ENCODE results near the gene PHKA2.

Gene PHKA2

GRCh38 chrX:18924507-18925088 lies 59.3 kb downstream of the PHKA2 start:
- DNase-seq = no peak

DNA sequence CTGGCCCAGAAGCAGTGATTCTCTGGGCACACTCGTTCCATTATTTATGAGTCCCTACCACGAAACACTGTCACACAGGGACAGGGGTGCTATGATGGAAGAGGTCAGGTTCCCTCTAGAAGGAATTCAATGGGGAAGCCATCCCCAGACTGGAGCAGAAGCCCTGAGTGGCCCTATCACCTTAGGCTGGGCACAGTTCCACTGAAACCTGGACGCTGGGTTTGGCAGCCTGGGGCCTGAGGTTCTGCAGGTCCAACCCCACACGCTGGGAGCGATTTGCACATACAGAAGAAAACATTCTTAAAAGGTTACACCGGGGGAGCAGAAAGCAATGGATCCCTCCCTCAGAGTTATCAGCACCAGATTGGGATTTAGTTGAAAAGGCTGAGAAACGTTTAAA lies 63.3 kb downstream of the PHKA2 start:
- DNase-seq = no peak

DNA sequence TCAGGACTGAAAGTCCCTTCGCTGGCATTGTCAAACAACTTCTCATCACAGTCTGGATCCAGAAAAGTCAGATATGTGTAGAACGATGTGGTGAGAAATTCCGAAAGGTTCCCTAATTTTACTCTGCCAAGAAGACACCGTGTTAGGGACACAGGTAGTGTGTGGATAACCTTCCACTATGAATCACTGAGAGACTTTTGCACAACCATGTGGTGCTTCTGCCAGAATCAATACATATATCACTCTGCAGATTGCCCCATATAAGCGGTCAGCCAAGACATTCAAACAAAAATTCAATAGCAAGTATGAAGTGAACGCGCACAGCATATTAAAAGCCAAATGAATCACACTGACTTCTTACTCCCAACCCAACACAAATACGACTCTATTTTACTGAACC lies 63.8 kb downstream of the PHKA2 start:
- DNase-seq = no peak

DNA sequence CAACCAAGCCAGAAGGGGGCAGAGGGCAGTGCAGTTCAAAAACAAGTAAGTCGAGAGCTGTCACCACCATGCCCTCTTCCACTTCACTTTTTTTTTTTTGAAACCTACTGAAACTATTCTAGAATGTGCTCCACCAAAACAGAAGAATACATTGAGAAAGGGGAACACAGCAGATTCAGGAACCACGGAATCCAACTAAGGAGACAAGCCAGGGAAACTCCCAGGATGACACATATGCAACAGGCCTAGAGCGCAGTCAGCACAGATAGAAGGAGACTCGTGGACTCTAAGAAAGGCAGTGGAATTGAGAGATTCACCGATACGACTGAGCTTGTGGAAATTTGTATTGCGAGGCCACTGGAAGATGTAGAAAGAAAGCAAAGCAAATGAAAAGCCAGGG lies 66.1 kb downstream of the PHKA2 start:
- DNase-seq = peak; percentile 66 to 72

GRCh38 chrX:18906286-18906685 lies 77.6 kb downstream of the PHKA2 start:
- no peak for DNase-seq

- DNase-seq = no peak
Measured at GRCh38 chrX:18900401-18900976, 83.4 kb downstream of the PHKA2 start.

- DNase-seq = no peak
Measured at GRCh38 chrX:18899796-18900380, 84.0 kb downstream of the PHKA2 start.

DNA sequence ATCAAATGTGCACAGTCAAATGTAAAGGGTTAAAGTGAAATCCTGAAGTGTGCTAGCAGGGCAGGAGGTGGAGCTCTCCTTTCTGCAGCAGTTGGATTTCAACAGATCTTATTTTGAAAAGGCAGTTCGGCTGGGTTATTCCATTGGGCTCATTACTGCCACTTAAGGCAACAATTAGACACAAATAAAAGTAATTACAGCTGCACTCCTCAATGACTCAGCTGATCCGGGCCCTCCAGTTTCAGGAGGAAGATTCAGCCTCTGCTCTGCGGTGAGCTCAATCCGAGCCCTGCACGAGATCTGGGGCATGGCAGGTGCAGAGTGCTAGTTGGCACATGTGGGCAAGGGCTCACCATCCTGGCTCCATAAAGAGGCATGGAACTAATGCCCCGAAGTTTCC lies 85.4 kb downstream of the PHKA2 start:
- DNase-seq = no peak

GRCh38 chrX:18898091-18898490 lies 85.8 kb downstream of the PHKA2 start:
- no peak for DNase-seq

- no peak for DNase-seq
Measured at GRCh38 chrX:18897611-18898010, 86.3 kb downstream of the PHKA2 start.

DNA sequence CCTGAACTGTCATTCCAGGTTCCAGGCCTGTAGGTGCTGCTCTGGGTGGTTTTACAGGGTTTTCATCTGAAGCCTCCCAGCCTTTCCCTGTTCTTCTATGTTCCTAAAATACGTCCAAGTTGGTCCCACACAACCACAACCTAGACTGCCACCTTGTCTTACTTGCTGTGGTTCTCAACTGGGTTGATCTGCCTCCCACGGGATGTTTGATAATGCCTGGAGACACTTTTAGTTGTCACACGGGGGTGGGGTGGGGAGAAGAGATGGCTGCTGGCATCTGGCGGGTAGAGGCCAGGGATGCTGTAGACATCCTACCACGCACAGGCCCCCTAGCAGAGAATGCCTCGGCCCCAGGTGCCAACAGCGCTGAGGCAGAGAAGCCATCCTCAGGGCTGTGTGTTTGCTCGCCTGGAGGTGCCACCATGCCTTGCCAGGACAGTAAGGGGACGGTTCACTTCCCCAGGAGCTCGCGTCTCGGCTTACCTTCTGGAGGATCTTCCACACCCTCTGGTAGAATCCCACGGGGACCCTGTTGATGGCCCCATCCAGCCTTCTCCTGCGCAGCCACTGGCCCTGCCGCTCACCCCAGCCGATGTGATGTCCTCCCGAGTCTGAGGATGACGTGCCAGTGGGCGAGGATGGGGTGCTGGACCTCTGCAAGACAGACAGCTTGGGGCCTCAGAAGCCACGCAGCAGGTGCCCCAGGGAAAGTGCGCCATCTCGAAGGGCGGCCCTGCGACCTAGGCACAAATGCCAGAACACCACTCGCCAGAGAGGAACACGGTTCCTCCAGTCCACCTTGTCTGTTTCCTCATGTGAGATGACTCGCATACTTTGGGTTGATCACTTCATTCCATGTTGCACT lies 87.0 kb downstream of the PHKA2 start:
- no peak for DNase-seq

- no peak for DNase-seq
Measured at GRCh38 chrX:18895189-18895951, 88.5 kb downstream of the PHKA2 start.

DNA sequence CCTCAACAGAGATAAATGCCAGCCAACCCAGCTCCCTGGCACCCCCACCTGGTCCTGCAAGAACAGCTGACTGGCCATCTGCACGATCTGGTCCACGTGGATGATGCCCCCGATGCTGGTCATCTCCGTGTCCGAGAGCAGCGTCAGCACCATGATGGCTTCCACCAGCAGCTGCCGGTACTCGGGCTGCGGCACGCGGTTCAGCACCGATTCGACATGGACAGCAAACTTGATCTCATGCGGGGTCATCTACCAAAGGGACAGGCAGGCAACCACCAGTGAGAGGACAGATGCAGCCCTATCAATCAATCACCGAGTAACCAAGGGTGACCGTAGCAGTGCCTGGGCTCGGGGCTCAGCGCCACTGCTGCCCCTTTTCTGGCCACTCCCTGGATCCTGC lies 89.8 kb downstream of the PHKA2 start:
- DNase-seq = no peak

GRCh38 chrX:18893536-18893935 lies 90.4 kb downstream of the PHKA2 start:
- DNase-seq = no peak

GRCh38 chrX:18892899-18893298 lies 91.0 kb downstream of the PHKA2 start:
- no peak for DNase-seq

DNA sequence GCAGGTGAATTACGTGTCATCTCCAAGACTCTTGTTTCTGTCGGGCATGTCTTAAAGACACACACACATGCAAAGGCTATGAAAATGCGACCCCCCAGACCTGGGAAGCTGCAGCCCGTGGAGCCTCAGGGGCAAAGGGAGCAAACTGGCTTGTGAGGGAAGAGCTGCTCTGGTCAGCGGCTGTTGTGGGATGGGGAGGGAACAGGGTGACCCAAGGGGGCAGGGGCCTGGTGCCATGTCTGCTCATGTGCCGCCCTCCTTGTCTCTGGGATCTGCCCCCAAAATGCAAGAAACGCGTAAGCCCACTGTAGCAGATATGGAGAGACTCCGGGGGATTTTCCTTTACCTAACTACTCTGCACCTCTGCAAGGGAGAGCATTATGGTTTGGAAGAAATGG lies 92.4 kb downstream of the PHKA2 start:
- DNase-seq = no peak

DNA sequence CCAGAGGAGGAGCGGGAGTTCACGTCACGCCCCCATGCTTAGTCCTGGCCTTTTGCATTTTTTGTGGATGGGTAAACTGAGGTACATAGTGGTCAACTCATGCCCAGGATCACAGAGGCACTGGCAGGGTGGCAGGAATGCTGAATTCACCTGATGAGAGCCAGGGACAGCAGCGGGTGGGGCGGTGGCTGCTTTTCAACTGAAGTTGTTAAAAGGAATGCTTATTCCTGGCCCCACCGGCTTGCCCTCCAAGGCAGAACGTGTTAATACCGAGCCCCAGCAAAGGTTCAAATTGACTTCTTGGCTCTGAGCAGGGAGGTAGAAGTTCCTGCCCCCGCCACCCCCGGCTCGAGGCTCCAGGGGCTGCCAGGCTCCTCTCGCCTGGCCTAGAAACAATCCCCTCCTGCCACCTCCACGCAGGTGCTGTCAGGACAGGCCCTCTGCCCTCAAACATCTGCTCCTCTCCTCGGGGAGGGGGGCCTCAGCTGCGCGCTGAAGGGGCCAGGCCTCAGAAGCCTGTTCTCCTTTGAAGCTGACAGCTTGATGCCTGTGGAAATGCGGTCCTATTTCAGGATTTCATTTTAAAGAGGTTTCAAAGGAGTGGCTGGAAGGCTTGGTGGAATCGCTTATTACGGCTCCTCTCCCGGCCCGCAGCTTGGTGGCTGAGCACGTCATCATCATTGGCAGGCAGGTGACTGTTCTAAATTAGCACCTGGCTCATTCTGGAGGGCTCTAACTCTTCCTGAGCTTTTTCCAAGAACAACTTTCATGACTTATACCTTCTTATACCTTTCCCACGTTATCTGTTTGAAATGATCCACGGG lies 93.0 kb downstream of the PHKA2 start:
- no peak for DNase-seq

- DNase-seq = no peak
Measured at GRCh38 chrX:18890049-18890381, 93.9 kb downstream of the PHKA2 start.

DNA sequence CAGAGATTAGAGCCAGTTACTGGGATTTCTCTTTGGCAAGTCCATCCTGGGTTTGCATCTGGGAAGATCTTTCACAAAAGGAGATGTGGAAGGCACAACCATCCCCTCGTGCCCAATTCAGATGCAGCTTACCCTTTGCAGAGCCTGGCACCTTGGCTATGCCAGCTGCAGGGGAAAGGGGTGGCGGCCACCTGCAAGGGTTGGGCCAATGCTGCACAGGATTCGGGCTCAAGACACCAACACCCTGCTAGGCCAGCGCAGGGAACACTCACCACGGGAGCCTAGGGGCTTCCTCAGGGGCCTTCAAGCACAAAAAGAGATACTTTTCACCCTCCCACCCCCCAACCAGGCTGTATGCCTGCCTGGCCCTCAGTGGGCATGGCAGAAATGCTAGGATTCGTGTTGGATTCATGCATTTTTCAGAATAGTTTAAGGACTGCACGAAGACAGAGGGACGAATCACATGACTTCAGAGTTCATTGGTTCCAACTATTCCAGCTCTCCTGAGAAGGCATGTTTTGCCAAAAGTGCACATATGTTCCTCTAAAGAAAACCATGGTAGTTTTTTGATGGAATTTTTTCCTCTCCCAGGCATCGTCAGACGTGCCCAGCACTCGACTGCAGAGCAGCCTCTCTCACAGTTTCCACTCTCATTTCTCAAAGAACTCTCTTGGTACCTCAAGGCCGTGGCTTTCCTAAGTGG lies 94.4 kb downstream of the PHKA2 start:
- DNase-seq = no peak

DNA sequence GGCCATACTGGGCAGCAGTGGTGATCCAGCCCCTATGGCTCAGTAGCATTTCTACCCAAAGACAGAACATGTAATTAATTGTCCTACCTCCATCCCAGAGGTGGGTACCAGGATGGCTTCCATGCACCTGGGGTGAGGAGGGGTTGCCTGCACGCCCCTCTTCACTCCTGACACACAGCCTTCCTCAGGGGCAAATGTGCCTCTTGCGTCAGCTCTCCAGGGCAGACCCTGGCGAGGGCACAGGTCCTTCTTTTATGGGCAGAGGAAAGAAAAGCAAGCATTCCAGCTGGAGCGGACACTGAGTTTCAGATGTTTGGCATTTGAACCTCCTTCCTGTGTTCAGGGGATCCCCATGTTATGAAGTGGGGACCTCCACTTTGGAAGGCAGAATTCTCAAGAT lies 95.6 kb downstream of the PHKA2 start:
- no peak for DNase-seq

- DNase-seq = no peak
Measured at GRCh38 chrX:18887825-18888212, 96.1 kb downstream of the PHKA2 start.
